Embryonic facial prominence (tissue), 1 donor: ENCODE data around the gene EEF2K.
"Not testable (repeated sequence)": the region's sequence is repeated elsewhere in the genome, so short reads cannot be mapped to it uniquely, and the experiment has no call there.

ENCODE experiments used
- DNase-seq: peaks from one replicate; pipeline ENCODE4 v3.0.0-alpha.2; 2016; ENCODE audit errors: extremely low spot score

EEF2K gene

DNA sequence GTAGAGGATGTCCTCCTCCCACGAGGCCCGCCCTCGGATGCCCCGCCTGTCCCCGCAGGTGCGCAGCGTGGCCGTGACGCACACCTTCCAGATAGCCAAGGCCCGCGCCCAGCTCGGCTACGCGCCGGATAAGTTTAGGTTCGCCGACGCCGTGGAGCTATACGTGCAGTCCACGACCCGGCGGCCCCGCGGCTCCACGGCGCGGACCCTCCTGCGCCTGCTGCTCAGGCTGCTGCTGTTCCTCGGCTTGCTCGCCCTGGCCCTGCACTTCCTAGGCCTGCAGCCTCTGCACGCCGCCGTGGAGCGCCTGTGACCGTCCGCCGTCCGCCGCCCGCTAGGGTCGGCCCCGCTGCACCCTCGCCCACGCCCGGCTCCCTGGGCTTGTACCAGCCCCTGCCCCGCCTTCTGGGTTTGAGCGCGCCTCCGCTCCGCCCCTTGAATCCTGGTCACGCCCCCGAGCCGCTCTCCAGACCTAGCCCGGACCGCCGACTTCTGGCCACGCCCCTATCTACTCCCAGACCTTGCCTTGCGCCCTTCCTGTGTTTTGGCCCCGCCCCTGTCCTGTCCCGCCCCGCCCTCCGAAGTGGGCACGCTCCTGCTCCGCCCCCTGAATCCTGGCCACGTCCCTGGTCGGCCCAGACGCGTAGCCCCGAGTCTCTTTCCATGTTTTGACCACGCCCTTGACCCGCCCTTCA, 15.8 kb upstream of the EEF2K start:
- DNase-seq = no peak

DNA sequence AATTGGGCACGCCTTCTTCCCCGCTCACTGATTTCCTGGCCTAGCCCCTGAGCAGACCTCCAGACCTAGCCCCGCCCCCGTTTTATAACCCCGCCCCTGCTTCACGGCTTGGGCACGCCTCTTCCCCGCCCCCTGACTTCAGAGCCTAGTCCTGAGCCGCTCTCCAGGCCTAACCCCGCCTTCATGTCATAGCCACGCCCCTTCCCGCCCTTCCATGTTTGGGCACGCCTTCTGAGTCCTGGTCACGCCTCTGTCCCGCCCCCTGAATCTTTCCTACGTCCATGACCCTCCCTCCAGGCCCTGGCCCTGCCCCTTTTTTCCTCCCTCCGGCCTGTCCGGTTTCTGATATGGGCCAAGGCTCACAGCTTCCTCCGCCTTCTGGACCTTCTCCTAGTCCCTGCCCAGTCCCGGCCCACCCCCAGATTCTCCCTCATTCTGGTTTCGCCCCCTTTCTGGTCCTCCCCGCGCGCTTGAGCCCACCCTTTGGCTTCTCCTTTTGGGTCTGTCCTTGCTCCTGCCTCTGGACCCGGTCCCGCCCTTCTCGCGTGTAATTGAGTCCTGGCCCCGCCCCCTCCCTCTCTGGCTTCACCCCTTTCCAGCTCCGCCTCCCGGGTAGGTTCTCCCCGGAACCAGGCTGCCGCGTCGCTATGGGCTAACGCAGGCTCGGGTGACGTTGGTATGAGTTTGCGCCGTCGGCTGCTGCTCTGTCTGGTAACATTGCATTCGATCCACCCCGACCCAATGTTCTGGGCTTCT, 15.1 kb upstream of the EEF2K start:
- peak; percentile 100 for DNase-seq

DNA sequence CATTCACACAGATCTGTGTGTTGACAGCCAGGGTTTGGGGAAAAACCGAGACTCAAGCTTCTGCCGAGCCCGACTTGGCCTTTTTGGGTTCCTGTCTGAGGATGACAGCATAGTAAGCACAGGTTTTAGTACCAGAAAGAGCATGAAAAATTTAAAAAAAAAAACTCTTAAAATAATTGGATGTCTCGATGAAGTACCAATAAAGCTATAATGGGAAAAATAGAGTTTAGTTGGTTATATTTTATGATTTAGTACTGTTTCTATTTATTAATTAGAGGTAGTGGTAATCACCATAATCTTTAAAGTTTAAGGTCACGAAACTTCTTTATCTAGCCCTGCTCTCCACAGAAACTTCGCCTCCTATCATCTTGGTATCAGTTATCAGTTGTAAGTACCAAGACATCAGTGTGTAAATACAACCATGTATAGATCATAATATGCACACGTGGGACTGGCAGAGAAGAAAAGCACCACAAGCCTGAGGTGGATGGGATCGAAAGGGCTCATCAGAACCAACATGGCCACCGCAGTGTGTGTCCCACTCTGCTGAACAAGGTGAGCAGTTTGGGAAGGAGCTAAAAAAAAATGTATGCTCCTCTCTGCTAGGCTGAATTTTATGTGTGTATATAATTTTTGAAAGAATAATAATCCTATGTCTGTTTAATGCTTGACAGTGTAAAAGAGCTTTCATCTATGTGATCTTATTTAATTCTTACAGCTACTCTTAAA, 14.4 kb upstream of the EEF2K start:
- peak; percentile 25 for DNase-seq

DNA sequence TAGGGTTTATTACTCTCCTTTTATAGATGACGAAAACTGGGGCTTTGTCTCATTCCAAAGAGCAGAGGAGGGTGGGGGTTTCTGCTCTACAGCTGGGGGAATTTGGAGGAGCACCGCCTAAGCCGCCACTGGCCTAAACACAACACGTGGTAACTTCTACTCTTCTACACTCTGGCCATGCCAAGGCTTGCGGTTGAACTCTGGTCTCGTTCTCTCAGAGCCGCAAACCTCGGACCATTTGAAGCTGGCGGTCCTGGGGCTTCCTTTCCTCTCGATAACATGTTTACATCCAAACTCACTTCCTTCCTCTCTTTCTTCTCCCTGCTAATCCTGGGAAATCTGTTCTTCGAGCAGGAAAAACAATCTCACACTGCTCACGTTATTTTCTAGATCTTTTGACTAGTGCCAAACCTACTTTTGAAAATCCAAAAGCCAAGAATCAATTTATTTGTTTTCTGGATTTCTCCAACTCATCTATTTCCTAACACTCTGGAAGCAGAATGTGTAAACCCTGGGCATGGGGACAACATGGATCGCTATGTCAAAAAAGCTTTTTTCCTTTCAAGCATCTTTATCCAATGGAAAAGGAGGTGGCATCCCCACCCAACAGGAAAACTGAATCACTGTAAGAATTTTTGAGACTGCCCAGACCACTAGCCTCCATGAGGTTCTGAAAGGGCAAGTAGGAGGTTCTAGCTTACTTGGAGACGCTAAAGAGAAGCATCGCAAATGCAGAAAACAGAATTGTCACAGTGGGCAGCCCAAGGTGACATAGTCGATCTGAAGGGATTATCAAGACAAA, 13.6 kb upstream of the EEF2K start:
- peak; percentile 83 for DNase-seq

DNA sequence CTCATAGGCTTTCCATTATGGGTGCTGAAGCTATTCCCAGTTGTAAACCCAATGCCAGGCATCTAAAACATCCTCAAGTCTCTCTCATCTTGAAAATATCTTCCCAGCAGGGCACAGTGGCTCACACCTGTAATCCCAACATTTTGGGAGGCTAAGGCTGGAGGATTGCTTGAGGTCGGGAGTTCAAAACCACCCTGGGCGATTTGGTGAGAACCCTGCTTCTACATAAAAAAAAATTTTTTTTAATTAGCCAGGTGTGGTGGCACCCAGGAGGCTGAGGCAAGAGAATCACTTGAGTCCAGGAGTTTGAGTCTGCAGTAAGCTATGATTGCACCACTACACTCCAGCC, 13.0 kb upstream of the EEF2K start:
- DNase-seq = no peak

DNA sequence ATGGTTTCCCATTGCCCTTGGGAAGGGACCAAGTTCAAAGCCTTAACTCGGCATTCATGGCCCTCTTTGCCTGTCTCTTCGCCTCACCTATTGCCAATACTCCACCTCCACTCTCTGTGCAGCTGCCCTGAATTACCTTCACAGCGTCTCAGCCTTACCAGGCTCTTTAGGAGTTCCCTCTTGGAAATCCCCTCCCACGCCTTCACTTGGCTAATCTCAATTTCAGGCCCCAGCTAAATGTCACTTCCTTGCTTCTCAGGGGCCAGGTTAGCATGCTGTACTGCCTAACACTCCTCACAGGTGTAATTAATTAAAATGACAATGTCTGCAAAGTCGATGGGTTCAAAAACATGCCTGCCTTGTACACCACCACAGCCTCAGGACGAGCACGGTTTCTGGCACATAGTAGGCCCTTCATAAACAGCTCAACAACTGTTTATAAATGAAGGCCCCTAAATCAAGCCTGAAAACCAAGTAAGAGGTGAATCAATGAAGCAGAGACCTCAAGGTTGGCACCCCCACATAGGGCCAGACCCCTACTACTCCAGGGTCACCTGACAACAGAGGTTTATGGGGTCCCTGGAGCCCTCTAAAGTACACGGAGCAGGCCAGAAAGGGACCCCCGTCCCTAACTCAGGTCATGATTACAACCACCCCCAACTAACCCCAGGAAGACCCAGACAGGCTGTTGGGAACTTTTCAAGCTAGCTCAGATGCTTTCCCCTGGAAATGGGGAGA, 11.2 kb upstream of the EEF2K start:
- no peak for DNase-seq

DNA sequence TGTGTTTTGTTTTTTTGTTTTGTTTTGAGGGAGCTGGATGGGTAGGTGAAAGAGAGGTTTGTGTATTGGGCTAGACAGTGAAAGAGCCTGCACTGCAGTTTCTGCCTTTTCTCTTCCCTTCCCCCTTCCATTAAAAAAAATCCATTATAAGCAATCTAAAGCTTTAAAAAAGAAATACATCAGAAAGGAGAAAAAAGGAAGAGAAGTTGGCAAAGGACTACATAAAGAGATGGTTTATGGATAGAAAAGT, 10.7 kb upstream of the EEF2K start:
- DNase-seq = no peak

DNA sequence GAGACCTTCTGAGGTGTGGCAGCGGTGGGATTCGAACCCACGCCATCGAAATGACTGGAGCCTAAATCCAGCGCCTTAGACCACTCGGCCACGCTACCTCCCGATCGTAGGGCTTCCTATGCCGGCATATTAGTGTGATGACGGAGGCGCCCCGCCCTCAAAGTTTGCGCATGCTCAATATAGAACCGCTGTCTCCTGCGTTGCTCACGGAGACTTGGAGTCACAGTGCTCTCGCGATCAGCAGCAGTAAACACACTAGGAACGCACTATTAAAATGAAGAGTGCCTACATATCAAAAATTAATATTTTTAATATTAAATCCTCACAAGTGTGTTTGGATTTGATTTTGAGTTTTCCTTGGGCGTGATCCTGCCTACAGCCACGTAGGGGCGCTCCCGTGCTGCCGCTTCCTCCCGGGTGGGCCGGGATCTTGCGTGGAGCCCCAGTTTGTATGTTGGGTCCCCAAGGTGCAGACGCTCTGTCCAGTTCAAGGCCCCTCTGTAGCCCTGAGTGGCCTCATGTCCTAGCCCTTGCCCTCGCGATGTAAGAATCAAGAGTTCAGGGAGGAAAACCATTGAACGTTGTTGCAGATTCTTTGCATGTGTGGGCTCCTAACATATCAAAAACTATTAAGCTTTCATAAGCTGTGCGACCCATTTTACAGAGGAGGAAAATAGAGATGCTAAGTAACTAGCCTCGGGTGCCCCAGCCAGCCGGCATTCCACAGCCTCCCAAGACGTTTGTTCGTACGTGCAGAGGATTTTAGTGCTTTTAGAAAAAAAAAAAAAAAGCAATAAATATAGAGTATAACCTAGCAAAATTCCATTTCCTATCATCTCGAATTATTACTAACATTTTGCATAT, 10.2 kb upstream of the EEF2K start:
- peak; percentile 87 for DNase-seq

DNA sequence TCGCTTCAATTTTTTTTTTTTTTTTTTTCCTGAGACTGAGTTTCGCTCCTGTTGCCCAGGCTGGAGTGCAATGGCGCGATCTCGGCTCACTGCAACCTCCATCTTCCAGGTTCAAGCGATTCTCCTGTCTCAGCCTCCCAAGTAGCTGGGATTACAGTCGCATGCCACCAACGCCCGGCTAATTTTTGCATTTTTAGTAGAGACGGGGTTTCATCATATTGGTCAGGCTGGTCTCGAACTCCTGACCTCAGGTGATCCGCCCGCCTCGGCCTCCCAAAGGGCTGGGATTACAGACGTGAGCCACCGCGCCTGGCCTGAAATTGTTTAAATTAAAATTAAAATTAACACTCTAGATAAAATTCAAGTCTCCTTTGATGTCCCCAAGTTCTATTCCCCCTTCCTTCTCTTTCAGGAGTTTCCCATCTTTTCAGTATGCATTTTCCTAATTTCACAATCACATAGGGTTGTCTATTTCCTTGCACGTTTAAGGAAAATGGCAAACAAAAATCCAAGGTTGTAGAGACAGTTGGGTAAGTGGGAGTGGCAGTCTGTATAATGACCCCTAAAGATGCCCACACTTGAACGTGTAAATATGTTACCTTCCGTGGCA, 9.4 kb upstream of the EEF2K start:
- not testable (repeated sequence) for DNase-seq

DNA sequence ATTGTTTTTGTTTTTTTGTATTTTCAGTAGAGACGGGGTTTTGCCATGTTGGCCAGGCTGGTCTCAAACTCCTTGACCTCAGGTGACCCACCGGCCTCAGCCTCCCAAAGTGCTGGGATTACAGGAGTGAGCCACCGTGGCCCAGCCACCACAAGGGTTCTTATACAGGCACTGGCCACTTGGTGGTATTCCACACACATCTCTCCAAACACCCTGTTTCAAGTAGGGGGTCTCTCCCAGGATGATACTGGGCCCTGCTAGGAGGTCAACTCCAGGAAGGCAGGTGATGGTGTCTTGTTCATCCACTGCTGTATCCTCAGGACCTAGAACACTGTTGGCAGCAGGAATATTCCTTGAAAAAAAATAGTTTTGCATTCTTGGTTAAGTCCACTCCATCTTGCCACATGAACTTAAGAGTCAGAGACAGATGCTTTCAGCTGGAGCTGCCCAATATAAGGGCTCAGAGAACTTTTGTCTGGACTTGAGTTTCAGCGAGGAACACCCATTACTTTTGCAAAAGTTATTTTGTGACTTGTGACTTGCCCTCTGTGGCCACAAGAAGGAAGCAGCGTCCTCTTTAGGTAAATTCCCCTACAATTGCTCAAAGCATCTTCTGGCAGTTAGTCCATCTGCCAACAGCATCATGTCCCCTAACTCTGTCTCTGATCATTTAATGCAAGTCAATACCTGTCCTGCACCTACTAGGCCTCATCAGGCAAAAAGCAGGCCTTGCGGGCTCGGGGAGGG, 7.4 kb upstream of the EEF2K start:
- no peak for DNase-seq

DNA sequence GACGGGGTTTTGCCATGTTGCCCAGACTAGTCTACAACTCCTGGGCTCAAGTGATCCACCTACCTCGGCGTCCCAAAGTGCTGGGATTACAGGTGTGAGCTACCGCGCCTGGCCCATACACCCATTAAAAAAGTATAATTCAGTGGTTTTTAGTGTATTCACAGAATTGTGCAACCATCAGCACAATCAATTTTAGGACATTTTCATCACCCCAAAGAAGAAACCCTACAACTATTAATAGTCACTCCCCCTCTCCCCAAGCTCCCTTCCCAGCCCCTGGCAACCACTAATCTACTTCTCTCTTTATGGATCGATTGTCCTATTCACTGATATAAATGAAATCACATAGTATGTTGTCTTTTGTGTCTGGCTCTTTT, 3.8 kb upstream of the EEF2K start:
- DNase-seq = no peak

DNA sequence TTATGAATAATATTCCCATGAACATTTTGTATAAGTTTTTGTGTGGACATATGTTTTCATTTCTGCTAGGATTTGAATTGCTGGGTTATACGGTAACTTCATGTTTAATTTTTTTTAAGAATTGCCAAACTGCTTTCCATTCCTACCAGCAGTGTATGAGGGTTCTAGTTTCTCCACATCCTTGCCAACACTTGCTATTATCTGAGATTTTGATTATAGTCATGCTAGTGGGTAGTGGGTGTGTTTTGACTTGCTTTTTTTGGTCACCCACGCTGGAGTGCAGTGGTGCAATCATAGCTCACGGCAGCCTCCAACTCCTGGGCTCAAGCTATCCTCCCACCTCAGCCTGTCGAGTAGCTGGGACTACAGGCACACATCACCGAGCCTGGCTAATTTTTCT, 3.0 kb upstream of the EEF2K start:
- DNase-seq = no peak

DNA sequence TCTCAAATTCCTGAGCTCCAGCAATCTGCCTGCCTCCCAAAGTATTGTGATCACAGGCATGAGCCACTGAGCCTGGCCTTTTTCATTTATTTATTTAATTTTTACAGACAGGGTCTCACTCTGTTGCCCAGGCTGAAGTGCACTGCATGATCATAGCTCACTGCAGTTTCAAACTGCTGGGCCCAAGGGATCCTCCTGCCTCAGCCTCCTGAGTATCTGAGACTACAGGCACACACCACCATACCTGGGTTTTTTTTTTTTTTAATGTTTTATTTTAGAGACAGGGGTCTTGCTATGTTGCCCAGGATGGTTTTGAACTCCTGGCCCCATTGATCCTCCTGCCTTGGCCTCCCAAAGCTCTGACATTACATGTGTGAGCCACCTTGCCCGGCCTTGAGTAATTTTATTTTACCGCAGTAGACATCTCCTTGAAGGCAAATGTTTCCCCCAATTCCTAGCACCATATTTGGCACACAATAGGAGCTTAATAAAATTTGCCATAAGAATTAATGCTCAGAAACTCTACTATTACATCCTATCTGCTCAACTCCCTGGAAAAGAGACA, 1.9 kb upstream of the EEF2K start:
- no peak for DNase-seq

DNA sequence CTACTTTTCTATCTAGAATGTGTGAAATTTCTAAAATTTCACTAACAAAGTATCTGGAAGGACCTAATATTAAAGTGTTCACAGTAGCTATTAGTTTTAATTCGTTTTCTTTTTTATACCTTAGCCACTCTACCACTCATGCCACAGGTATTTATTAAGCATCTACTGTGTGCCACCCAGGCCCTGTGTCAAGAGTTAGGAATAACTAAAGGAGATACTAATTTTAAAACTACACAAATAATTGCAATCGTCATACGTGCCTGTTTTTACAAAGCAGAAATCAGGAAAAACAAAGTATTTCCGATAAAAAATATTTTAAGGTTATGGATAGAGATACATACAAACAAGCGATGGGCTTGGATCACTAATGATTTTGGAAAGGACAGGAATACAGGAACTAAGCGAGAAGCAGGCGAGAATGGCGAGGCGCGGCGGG, 483 bp upstream of the EEF2K start:
- DNase-seq = no peak

DNA sequence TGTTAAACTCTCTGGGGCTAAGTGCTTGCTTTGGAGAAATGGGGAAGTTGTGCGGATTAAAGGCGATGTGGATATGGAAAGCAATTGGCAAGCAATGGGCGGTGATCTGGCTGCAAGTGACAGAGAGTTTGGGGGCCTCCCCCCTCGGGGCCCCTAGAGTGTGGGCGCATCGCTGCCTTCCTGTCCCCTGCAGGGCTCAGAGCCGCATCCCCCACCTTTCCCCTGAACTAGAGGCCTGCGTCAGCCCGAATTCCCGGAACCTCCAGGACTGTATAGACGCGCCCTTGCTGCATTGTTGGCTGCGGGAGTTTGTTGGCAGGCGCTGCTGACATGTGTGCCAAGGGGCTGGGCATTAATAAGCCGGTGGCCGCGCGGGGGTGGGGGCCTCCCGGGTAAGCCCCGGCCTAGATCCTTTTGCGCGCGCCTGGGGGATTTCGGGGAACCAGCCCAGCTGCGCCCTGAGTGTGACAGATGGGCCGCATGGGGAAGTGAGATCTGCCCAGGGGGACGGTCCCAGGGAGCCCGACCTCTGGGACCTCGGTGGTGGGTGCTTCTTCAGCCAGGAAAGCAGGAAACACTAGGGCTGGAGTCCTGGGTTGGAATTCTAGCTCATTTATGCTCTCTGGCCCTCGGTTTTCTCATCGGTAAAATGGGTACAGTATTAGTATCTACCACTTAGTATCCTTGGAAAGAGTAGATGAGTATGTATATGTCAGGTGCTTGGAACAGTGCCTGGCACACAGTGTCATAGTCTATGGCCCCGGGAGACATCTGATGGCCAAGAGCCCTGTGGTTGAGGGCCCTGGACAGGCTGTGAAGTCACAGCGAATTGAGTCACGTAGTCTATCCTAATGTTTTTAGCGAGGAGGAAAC, 1.0 kb downstream of the EEF2K start:
- DNase-seq = peak; percentile 61

DNA sequence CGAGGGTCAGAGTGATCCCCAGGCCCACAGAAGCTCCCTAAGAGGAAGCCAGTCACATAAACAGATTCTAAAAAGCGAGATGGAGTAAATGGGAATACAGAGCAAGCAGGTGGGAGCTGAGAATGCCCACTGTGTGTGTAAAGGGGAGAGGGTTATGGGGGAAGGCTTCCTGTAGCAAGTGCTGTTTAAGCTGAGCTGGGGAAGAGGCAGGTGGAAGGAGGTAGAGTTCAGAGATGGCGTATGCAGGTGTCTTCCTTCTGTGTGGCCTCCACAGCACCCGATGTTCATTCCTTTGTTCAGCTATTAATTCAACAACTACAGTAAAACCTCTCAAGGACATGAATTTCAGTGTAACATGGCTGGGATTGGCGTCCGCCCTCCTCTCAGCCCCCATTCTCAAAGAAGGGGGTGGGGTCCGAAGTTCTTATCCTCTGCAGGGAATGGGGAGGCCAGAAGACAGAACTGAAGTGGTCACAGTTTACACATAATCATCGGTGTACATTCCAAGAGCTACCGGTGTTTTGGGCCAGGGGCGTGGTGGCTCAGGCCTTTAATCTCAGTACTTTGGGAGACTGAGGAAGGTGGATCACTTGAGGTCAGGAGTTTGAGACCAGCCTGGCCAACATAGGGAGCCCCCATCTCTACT, 1.8 kb downstream of the EEF2K start:
- DNase-seq = no peak

DNA sequence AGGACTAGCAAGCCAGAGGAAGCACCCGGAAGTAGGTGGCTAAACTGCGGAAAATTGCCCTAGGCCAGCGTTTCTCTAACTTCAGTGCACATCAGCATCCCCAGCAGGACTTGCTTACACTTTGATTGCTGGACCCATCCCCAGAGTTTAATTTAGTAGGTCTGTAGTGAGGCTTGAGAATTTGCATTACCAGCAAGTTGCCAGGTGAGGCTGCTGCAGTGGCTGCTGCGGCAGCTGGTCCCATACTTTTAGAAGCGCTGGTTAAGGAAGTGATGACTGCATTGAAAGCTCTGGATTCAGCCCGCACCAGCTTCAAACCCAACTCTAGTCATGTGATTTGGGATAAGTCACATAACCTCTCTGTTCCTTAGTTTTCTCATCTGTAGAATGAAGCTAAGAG, 4.2 kb downstream of the EEF2K start:
- no peak for DNase-seq

DNA sequence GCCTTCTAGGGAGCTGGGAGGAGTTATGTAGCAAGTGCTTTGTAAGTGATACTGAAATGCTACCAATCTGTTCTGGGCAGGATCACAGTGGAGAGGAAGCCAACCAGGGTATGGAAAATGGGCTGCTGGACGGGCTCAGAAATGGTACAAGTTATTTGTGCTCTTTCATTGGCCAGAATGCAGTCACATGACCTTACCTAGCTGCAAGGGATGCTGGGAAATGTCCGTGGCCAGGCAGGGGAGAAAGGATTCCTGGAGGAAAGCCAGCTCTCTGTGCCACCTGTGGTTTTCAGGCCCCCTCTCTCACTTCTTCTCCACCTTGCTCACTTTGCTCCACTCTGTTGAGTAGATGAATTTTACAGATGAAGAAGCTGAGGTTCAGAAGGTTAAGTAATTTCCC, 4.8 kb downstream of the EEF2K start:
- DNase-seq = no peak
